Gastroesophageal sphincter (tissue), 3 donors: ENCODE results near the gene GNG12.

Experiments used
- EP300 ChIP-seq: sonication (generic); formaldehyde crosslinking; IDR thresholded peaks from one replicate; pipeline ENCODE4 v1.6.1; 2017; ENCODE audit warnings: antibody characterized with exemption, mild to moderate bottlenecking
- TF ChIP-seq, protein P1 (sequence below), 4 experiments: fragments of 200-600 bp in 2 of 4; fragments of 450-650 bp in 2 of 4; sonication (generic) in 1 of 4; IDR thresholded peaks; one replicate each; pipeline ENCODE4 v1.5.1; 2017 to 2019; ENCODE audit warnings: antibody characterized with exemption in 4 of 4, mild to moderate bottlenecking in 2 of 4, moderate library complexity in 2 of 4

DNA sequence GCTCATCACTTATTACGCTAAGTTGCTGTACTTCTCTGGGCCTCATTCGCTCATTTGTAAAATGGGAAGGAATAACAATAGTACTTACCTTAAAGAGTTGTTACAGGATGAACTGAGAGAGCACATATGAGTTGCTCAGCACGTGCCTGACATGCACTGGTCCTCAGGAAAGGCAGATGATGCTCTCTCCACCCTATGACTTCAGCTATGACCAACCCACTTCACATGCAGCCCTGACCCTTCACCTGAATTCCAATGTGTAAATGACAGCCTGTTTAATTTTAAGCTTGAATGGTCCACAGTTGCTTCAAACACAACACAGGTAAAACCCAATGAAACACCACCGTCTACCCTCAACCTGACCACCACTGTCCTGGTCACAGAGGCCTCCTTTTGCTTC is 115.4 kb downstream of the GNG12 start:
- TF ChIP-seq, protein P1, sequence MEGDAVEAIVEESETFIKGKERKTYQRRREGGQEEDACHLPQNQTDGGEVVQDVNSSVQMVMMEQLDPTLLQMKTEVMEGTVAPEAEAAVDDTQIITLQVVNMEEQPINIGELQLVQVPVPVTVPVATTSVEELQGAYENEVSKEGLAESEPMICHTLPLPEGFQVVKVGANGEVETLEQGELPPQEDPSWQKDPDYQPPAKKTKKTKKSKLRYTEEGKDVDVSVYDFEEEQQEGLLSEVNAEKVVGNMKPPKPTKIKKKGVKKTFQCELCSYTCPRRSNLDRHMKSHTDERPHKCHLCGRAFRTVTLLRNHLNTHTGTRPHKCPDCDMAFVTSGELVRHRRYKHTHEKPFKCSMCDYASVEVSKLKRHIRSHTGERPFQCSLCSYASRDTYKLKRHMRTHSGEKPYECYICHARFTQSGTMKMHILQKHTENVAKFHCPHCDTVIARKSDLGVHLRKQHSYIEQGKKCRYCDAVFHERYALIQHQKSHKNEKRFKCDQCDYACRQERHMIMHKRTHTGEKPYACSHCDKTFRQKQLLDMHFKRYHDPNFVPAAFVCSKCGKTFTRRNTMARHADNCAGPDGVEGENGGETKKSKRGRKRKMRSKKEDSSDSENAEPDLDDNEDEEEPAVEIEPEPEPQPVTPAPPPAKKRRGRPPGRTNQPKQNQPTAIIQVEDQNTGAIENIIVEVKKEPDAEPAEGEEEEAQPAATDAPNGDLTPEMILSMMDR (IDR thresholded peaks at IDR 0.05) = no peak
- TF ChIP-seq EP300 = no peak
